ENCODE results near the gene LDB2. TPM values are rescaled to one million over a fixed set of nuclear protein-coding genes. Genes with fewer than 3 reads are reported as not detected.

Gene LDB2
- total RNA-seq, 4 donors from 2014 or later = 3.9 to 43.7 (median 7.8) TPM

DNA sequence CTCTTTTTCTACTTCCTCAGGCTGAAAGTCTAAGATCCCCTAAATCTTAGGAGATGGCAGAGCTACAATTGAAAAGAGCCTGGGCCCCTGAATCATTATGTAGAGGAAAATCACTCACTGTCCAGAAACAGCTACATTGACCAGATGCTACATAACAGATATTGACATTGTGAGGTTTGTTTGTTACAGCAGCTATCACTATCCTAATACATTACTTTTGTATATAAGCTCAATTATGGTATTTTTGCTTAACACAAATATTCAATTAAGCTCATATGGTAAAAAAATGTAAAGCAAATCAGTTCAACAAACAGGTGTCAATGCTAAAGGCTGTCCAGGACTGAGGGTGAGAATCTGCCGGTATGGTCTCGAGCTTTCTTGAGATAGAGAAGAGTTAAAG, 89.4 kb downstream of the LDB2 start:
- peaks cover 0 to 6% (median 0%) of the 10 kb centered on the region in 4 donors for H3K9me3 ChIP-seq
- no peak for DNase-seq
- TF ChIP-seq POLR2A (IDR thresholded peaks at IDR 0.05) = no peak
- TF ChIP-seq, protein P1, sequence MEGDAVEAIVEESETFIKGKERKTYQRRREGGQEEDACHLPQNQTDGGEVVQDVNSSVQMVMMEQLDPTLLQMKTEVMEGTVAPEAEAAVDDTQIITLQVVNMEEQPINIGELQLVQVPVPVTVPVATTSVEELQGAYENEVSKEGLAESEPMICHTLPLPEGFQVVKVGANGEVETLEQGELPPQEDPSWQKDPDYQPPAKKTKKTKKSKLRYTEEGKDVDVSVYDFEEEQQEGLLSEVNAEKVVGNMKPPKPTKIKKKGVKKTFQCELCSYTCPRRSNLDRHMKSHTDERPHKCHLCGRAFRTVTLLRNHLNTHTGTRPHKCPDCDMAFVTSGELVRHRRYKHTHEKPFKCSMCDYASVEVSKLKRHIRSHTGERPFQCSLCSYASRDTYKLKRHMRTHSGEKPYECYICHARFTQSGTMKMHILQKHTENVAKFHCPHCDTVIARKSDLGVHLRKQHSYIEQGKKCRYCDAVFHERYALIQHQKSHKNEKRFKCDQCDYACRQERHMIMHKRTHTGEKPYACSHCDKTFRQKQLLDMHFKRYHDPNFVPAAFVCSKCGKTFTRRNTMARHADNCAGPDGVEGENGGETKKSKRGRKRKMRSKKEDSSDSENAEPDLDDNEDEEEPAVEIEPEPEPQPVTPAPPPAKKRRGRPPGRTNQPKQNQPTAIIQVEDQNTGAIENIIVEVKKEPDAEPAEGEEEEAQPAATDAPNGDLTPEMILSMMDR (IDR thresholded peaks at IDR 0.05) = no peak

DNA sequence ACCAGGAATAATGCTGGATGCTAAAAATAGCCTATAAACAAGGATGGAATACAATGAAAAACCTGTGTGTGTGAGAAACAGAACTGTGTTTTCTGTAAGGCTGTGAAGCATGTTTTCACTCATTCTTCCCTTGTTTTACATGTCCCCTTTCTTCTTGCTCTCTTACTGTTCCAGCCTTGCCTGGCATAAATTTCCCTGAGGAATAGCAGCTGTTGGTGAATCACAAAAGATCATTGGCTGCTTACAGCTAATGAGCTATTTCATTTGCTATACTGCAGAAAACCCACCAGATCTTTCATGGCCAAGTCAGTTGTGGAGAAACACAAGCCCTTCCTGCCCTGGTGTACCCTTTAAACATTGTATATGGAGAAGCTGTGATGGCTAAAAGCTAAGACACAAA, 91.1 kb downstream of the LDB2 start:
- H3K27me3 ChIP-seq = no peaks in the 10 kb centered on the region
- TF ChIP-seq POLR2A (IDR thresholded peaks at IDR 0.05) = no peak
- TF ChIP-seq, protein P1 (IDR thresholded peaks at IDR 0.05) = no peak
- no peaks in the 10 kb centered on the region for H3K4me1 ChIP-seq
- H3K36me3 ChIP-seq = no peaks in the 10 kb centered on the region
- peaks cover 0 to 6% (median 0%) of the 10 kb centered on the region in 4 donors for H3K9me3 ChIP-seq
- H3K27ac ChIP-seq = no peak overlapping the region
- no peak overlapping the region for H3K4me3 ChIP-seq
- no peak for DNase-seq

More for the DNA sequence above, 89.4 kb downstream of the LDB2 start:
- Histone ChIP-seq H3K27ac (no peak overlapping the region), H3K27me3 (no peaks in the 10 kb centered on the region), H3K4me3 (no peak overlapping the region), H3K4me1 (no peaks in the 10 kb centered on the region), H3K36me3 (no peaks in the 10 kb centered on the region)

DNA sequence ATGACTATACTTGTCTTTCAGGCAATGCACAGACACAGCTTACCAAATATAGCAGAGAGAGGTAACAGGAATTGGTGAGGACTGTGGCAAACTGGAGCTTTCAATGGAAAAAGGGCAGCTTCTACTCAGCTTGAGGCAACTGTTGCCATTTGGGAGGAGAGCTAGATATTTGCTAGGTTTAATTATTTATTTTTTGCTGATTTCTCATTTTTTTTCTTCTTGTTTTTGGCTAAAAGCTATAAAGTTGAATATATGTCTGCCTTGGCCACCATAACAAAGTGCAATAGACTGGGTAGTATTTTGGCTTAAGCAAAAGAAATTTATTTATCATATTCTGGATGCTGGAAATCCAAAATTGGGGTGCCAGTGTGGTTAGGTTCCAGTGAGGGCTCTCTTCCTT, 93.9 kb downstream of the LDB2 start:
- Histone ChIP-seq H3K36me3 (no peaks in the 10 kb centered on the region), H3K27me3 (no peaks in the 10 kb centered on the region), H3K9me3 (peaks cover 0 to 6% (median 0%) of the 10 kb centered on the region in 4 donors), H3K4me1 (no peaks in the 10 kb centered on the region), H3K27ac (no peak overlapping the region), H3K4me3 (no peak overlapping the region)
- no peak for TF ChIP-seq POLR2A (IDR thresholded peaks at IDR 0.05)
- TF ChIP-seq, protein P1 (IDR thresholded peaks at IDR 0.05) = no peak
- DNase-seq = no peak

DNA sequence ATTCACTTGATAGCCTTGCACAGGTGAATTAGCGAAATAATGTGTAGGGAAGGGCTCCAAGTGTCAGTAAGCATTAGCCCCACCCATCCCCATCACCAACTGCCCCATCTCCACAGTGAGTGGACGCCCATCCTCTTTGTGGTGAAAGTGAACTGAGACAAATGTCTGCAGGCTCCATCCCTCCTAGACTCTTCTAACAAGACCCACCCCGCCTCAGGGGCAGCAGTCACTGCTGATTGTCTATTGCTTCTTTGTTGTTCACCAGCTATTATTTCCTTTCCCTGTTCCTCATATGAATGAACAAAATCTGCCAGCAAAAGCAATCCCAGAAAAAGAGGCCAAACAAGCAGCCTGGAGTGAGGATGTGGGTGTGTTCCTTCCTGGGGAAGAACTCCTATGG, 96.4 kb downstream of the LDB2 start:
- no peak for DNase-seq
- Histone ChIP-seq H3K4me1 (no peaks in the 10 kb centered on the region), H3K36me3 (no peaks in the 10 kb centered on the region), H3K27me3 (no peaks in the 10 kb centered on the region), H3K9me3 (no peaks in the 10 kb centered on the region), H3K27ac (no peak overlapping the region), H3K4me3 (no peak overlapping the region)
- no peak for TF ChIP-seq POLR2A (IDR thresholded peaks at IDR 0.05)
- TF ChIP-seq, protein P1 (IDR thresholded peaks at IDR 0.05) = no peak

DNA sequence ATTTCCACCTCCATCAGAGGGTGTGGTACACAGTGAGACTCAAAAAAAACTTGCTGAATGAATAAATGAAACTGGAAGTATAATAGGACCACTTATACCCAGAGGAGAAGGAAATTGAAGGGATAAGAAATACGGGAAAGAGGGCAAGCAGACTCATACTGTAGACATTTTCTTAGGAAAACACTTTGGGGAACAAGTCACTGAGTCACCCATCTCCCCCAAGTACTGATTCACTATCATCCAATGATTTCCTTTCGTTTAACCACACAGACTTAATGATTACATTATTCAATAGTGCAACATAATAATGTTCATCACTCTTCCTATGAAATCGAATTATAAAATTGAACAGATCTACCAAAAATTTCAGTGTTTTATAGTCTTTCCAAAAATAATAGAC, 97.1 kb downstream of the LDB2 start:
- Histone ChIP-seq H3K4me1 (no peaks in the 10 kb centered on the region), H3K4me3 (no peak overlapping the region), H3K27me3 (no peaks in the 10 kb centered on the region), H3K9me3 (no peaks in the 10 kb centered on the region), H3K36me3 (no peaks in the 10 kb centered on the region), H3K27ac (no peak overlapping the region)
- DNase-seq = no peak
- no peak for TF ChIP-seq POLR2A (IDR thresholded peaks at IDR 0.05)
- TF ChIP-seq, protein P1 (IDR thresholded peaks at IDR 0.05) = no peak
